A673 (cell line): ENCODE measurements around the gene SERPINB1. TPM values are rescaled to one million over a fixed set of nuclear protein-coding genes. Genes with fewer than 3 reads are reported as not detected.

Source experiments
- BruUV-seq: library from RNA; stranded (reverse); fragments of 400-500 nt; replicated peaks from 2 replicates; lab custom pipeline; 2021; lab: Mats Ljungman, UMichigan
- CTCF ChIA-PET: fragments of 300-600 bp; sonication (Branson Sonifier 250); formaldehyde crosslinking; loops from one replicate; lab custom pipeline; 2022; ENCODE audit warnings: antibody characterized with exemption; lab: Charles Lee
- POLR2A ChIA-PET: fragments of 300-600 bp; sonication (Branson Sonifier 250); formaldehyde crosslinking; loops from one replicate; lab custom pipeline; 2022; ENCODE audit warnings: antibody characterized with exemption; ENCODE audit not compliant: low non-redundant PET; lab: Charles Lee
- DNase-seq: peaks from one replicate; pipeline ENCODE4 v3.0.0-alpha.2; 2015; ENCODE audit warnings: low spot score
- H3K27ac ChIP-seq: fragments of 200-600 bp; sonication (generic); 2 replicates; pipeline ENCODE4 v1.5.1; 2016; ENCODE audit warnings: mixed run types, low read depth, mild to moderate bottlenecking, mixed read lengths, antibody characterized with exemption, low read length; ENCODE audit not compliant: poor library complexity, severe bottlenecking
- H3K27me3 ChIP-seq: fragments of 200-600 bp; sonication (generic); replicated peaks from 2 replicates; pipeline ENCODE4 v1.6.1; 2017; ENCODE audit warnings: mixed run types, low read depth, mild to moderate bottlenecking, mixed read lengths, antibody characterized with exemption, low read length; ENCODE audit not compliant: insufficient read depth, poor library complexity
- H3K36me3 ChIP-seq: fragments of 200-600 bp; sonication (generic); 2 replicates; pipeline ENCODE4 v1.6.1; 2016; ENCODE audit warnings: mixed run types, mild to moderate bottlenecking, mixed read lengths, antibody characterized with exemption, low read length; ENCODE audit not compliant: insufficient read depth, poor library complexity, severe bottlenecking
- H3K4me1 ChIP-seq: fragments of 200-600 bp; sonication (generic); 2 replicates; pipeline ENCODE4 v1.6.1; 2017; ENCODE audit warnings: mixed run types, mild to moderate bottlenecking, mixed read lengths, antibody characterized with exemption, low read length; ENCODE audit not compliant: insufficient read depth, poor library complexity, severe bottlenecking
- H3K4me3 ChIP-seq: fragments of 200-600 bp; sonication (generic); 2 replicates; pipeline ENCODE4 v1.5.1; 2016; ENCODE audit warnings: low read depth, mixed run types, mild to moderate bottlenecking, mixed read lengths, low read length; ENCODE audit not compliant: poor library complexity, severe bottlenecking
- H3K9me3 ChIP-seq: fragments of 200-600 bp; sonication (generic); 2 replicates; pipeline ENCODE4 v1.6.1; 2016; ENCODE audit warnings: mixed run types, low read depth, mild to moderate bottlenecking, mixed read lengths, antibody characterized with exemption, low read length; ENCODE audit not compliant: poor library complexity, severe bottlenecking
- EZH2 ChIP-seq: fragments of 200-600 bp; sonication (generic); IDR thresholded peaks from 2 replicates; pipeline ENCODE4 v1.6.1; 2017; ENCODE audit warnings: borderline replicate concordance, low read depth, mild to moderate bottlenecking, mixed read lengths, antibody characterized with exemption, low read length; ENCODE audit not compliant: poor library complexity, severe bottlenecking
- intact Hi-C: fragments of 100-400 bp; cut with micrococcal nuclease; formaldehyde crosslinking; loops from one replicate; pipeline ENCODE4 v1.10.0; 2022; ENCODE audit not compliant: unreplicated experiment
- microRNA-seq: library from miRNA; unstranded; fragments of <30 nt; microRNA quantifications from one replicate; pipeline ENCODE4 v1.2.0, GENCODE V29; 2021
- total RNA-seq: library from RNA; stranded (reverse); gene quantifications from 2 replicates; pipeline ENCODE4 v1.2.3, GENCODE V29; 2021
- TF ChIP-seq, protein P1 (sequence below): fragments of 300-800, 200-600 bp; sonication (generic); conservative IDR thresholded peaks from 2 replicates; pipeline ENCODE4 v1.5.1; 2017; ENCODE audit warnings: low read depth, mild to moderate bottlenecking, antibody characterized with exemption, low read length, moderate library complexity, mixed read lengths

SERPINB1 gene
- total RNA-seq, 1 experiment from 2014 or later: 1.3 TPM

DNA sequence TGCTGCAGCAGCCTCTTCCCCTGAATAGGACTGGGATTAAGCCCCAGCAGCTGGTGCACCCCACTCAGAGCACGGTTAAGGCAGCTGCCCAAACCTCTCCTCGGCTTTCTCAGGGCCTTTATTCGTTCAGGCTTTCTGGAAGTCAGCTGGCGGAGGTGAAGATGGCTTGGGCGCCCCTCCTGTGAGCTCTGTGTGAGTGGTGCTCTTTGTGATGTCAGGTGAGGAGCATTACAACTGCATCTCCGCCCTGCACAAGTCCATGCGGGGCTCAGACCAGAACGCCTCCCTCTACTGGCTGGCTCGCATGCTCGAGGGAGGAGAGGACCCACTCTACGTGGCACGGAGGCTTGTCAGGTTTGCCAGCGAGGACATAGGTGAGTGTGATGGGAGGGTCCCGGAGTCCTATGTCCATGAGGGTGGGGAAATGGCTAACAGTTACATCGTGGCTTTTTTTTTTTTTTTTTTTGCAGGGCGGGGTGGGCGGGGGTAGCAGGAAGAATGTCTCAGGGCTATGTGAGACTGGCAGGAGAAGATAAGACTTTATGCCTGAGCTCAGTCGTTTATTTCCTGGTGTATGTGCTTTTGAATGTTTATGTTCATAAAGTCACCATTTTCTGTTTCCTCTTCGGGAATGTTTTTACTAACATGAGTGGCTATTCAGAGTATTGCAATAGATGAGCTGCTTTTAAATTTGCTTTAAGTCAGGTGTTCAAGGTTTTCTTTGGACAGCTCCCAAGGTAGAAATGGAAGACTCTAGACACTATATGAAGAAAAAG is 58.3 kb downstream of the SERPINB1 start:
- BruUV-seq: no TSS peak
- no peak for TF ChIP-seq EZH2
- TF ChIP-seq, protein P1, sequence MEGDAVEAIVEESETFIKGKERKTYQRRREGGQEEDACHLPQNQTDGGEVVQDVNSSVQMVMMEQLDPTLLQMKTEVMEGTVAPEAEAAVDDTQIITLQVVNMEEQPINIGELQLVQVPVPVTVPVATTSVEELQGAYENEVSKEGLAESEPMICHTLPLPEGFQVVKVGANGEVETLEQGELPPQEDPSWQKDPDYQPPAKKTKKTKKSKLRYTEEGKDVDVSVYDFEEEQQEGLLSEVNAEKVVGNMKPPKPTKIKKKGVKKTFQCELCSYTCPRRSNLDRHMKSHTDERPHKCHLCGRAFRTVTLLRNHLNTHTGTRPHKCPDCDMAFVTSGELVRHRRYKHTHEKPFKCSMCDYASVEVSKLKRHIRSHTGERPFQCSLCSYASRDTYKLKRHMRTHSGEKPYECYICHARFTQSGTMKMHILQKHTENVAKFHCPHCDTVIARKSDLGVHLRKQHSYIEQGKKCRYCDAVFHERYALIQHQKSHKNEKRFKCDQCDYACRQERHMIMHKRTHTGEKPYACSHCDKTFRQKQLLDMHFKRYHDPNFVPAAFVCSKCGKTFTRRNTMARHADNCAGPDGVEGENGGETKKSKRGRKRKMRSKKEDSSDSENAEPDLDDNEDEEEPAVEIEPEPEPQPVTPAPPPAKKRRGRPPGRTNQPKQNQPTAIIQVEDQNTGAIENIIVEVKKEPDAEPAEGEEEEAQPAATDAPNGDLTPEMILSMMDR: no peak
- H3K4me1 ChIP-seq: no peaks in the 10 kb centered on the region
- ChIA-PET CTCF (interaction anchor here (0.6 kb wide), 1 partner anchor 283 kb away, joined by 8 read pairs; no protein-coding TSS in a partner anchor), POLR2A (no interaction called here)
- H3K27ac ChIP-seq: no peak overlapping the region
- intact Hi-C loops: no loop called here
- no peaks in the 10 kb centered on the region for H3K9me3 ChIP-seq
- no peaks in the 10 kb centered on the region for H3K27me3 ChIP-seq
- H3K4me3 ChIP-seq: no peak overlapping the region
- DNase-seq: no peak
- peaks cover 39% of the 10 kb centered on the region for H3K36me3 ChIP-seq

DNA sequence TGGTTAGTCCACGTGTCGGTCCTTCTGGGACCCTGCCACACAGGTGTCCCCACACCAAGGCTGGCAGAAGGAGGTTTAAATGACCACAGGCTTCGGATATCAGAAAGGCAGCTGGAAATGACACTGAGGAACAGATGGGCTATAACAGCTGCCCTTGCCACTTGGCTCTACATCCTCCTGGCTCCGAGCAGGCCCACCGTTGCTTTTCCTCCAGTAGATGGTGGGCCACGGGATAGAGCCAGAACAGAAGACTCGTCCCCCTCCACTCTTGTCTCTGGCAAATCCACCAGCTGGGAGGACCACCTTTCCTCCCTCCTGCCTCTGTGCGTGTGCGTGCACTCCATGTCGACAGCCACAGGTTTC is 58.9 kb downstream of the SERPINB1 start:
- CTCF ChIA-PET: no interaction called here
- no peaks in the 10 kb centered on the region for H3K4me1 ChIP-seq

DNA sequence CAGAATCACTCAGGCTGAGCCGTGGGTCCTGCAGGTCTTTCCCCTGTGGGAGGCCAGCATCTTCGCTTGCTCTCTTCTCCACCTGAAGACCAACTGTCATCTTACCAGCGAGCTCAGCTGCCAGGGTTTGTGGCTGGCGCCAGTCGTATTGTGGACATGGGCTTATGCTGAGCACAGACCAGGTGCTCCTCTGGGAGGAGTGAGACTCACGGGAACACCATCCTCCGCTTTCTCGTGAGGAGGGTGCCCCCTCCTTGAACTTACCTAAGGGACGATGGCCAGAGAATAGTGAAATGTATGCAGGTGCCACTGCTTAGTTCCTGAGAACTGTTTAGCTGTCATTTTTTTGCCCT is 59.3 kb downstream of the SERPINB1 start:
- BruUV-seq: no TSS peak
- Histone ChIP-seq H3K27me3 (no peaks in the 10 kb centered on the region), H3K9me3 (no peaks in the 10 kb centered on the region), H3K4me3 (no peak overlapping the region), H3K4me1 (no peaks in the 10 kb centered on the region), H3K27ac (no peak overlapping the region), H3K36me3 (peaks cover 39% of the 10 kb centered on the region)
- intact Hi-C loops: no loop called here
- CTCF ChIA-PET: no interaction called here
- no peak for DNase-seq
- POLR2A ChIA-PET: no interaction called here
- TF ChIP-seq EZH2: no peak
- TF ChIP-seq, protein P1: no peak

More for the DNA sequence above, 58.9 kb downstream of the SERPINB1 start:
- POLR2A ChIA-PET: no interaction called here
- intact Hi-C loops: no loop called here
- no peaks in the 10 kb centered on the region for H3K9me3 ChIP-seq
- no peak for TF ChIP-seq EZH2
- TF ChIP-seq, protein P1: no peak
- H3K27ac ChIP-seq: no peak overlapping the region
- no peak overlapping the region for H3K4me3 ChIP-seq
- H3K27me3 ChIP-seq: no peaks in the 10 kb centered on the region
- H3K36me3 ChIP-seq: peaks cover 39% of the 10 kb centered on the region
- no peak for DNase-seq
- no TSS peak for BruUV-seq

Small RNA genes lying within 50 kb of the gene (microRNA-seq; reads per million reads assigned to microRNA genes)
- not detected for gene MIR4645

Other genes starting within 250 kb of the SERPINB1 start
- gene MYLK4, start 90.9 kb downstream of the SERPINB1 start, total RNA-seq: 0.13 and 0.39 TPM in 2 replicates
- 48.9 and 49.3 TPM in 2 replicates for gene WRNIP1, start 76.5 kb downstream of the SERPINB1 start, total RNA-seq
- gene SERPINB9, start 61.4 kb upstream of the SERPINB1 start, total RNA-seq: 4.1 and 4.2 TPM in 2 replicates
- 34.8 and 37.5 TPM in 2 replicates for gene SERPINB6, start 129.7 kb upstream of the SERPINB1 start, total RNA-seq
- gene NQO2, start 158.0 kb upstream of the SERPINB1 start, total RNA-seq: 92.7 and 97.3 TPM in 2 replicates
- gene RIPK1, start 226.6 kb upstream of the SERPINB1 start, total RNA-seq: 11.4 and 15.0 TPM in 2 replicates